IMR-90 (cell line): ENCODE data around the gene TLR9.
A peak's percentile ranks its signal among the peaks of the same experiment; 100 is the strongest.

Experiments used
- BHLHE40 ChIP-seq: fragments of 150-350 bp; IDR thresholded peaks from 2 replicates; pipeline ENCODE4 v1.6.1; 2016; ENCODE audit warnings: mild to moderate bottlenecking, low read depth, low read length
- CEBPB ChIP-seq: IDR thresholded peaks from 2 replicates; pipeline ENCODE4 v1.6.1; 2012; ENCODE audit warnings: low read depth, low read length, improper control_type of control experiment
- CHD1 ChIP-seq: IDR thresholded peaks from 2 replicates; pipeline ENCODE4 v1.6.1; 2012; ENCODE audit warnings: low read depth, low read length, improper control_type of control experiment
- ELK1 ChIP-seq: fragments of 150-350 bp; IDR thresholded peaks from 2 replicates; pipeline ENCODE4 v1.6.1; 2016; ENCODE audit warnings: low read depth, mild to moderate bottlenecking, low read length, moderate library complexity, borderline replicate concordance
- MAFK ChIP-seq: IDR thresholded peaks from 2 replicates; pipeline ENCODE4 v1.6.1; 2012; ENCODE audit warnings: low read depth, low read length, improper control_type of control experiment
- MAZ ChIP-seq: IDR thresholded peaks from 2 replicates; pipeline ENCODE4 v1.6.1; 2012; ENCODE audit warnings: low read depth, mild to moderate bottlenecking, low read length, improper control_type of control experiment, moderate library complexity, borderline replicate concordance
- NFE2L2 ChIP-seq: fragments of 150-350 bp; IDR thresholded peaks from 2 replicates; pipeline ENCODE4 v1.6.1; 2016; ENCODE audit warnings: low read depth, mild to moderate bottlenecking, low read length
- POLR2A ChIP-seq: IDR thresholded peaks from 2 replicates; pipeline ENCODE4 v1.6.1; 2012; ENCODE audit warnings: mild to moderate bottlenecking, low read depth, low read length
- RAD21 ChIP-seq: IDR thresholded peaks from 2 replicates; pipeline ENCODE4 v1.6.1; 2012; ENCODE audit warnings: low read length, improper control_type of control experiment
- RFX5 ChIP-seq: IDR thresholded peaks from 2 replicates; pipeline ENCODE4 v1.8.0; 2012; ENCODE audit warnings: low read depth, mild to moderate bottlenecking, low read length, moderate library complexity
- SMC3 ChIP-seq: fragments of 150-350 bp; IDR thresholded peaks from 2 replicates; pipeline ENCODE4 v1.6.1; 2016; ENCODE audit warnings: low read depth, mild to moderate bottlenecking, antibody characterized with exemption, low read length, moderate library complexity
- USF2 ChIP-seq: fragments of 150-350 bp; IDR thresholded peaks from 2 replicates; pipeline ENCODE4 v1.6.1; 2017; ENCODE audit warnings: mild to moderate bottlenecking, antibody characterized with exemption, low read length, low read depth
- TF ChIP-seq, protein P1 (sequence below): conservative IDR thresholded peaks from 2 replicates; pipeline ENCODE4 v1.5.1; 2012; ENCODE audit warnings: mild to moderate bottlenecking, low read depth, low read length, improper control_type of control experiment

DNA sequence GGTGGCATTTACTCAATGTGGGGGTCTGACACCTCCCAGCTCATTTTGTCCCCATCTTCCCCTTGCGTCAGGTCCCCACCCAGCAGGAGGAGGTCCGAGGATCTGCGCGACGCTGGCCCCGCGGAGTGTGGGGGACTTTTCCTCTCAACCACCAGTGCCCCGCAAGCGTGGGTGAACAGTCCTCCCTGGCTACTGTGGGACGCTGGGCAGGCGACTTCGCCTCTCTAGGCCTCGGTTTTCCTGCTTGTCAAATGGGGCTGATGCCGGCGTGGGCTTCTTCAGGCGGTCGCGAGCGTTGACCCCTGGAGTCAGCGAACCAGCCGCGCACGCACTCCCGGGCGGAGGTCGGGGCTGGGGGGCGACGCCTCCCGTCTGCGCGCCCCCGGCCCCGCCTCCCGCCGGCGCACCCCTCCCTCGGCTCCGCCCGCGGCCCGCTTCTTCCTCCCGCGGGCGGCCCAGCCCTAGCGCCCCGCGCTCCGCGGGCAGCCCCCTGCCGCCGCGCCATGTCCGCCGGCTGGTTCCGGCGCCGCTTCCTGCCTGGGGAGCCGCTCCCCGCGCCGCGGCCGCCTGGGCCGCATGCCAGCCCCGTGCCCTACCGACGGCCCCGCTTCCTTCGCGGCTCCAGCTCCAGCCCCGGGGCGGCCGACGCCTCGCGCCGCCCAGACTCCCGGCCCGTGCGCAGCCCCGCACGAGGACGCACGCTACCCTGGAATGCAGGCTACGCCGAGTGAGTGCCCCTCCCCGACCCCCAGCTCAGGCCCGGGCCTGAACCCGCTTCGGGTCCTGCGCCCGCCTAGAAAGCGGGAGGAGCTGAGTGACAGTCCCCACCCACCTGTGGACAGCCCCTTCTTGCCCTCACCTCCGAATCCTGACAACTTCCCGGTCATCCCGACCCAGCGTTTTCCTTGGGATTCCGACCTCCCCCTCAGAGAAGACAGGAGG lies 20.1 kb upstream of the TLR9 start, which contains the start of gene PPM1M:
- TF ChIP-seq POLR2A (no peak), RFX5 (no peak), CEBPB (no peak), SMC3 (no peak), MAFK (no peak), MAZ (0 out of 2 replicates have a peak, but pooled peaks have one; percentile 27), CHD1 (no peak), USF2 (no peak), NFE2L2 (no peak), BHLHE40 (peak; percentile 83), ELK1 (no peak), RAD21 (no peak)
- TF ChIP-seq, protein P1, sequence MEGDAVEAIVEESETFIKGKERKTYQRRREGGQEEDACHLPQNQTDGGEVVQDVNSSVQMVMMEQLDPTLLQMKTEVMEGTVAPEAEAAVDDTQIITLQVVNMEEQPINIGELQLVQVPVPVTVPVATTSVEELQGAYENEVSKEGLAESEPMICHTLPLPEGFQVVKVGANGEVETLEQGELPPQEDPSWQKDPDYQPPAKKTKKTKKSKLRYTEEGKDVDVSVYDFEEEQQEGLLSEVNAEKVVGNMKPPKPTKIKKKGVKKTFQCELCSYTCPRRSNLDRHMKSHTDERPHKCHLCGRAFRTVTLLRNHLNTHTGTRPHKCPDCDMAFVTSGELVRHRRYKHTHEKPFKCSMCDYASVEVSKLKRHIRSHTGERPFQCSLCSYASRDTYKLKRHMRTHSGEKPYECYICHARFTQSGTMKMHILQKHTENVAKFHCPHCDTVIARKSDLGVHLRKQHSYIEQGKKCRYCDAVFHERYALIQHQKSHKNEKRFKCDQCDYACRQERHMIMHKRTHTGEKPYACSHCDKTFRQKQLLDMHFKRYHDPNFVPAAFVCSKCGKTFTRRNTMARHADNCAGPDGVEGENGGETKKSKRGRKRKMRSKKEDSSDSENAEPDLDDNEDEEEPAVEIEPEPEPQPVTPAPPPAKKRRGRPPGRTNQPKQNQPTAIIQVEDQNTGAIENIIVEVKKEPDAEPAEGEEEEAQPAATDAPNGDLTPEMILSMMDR: no peak
